SK-N-SH (cell line): Measurements from ENCODE around the gene SFXN5. TPM values are rescaled to one million over a fixed set of nuclear protein-coding genes. Genes with fewer than 3 reads are reported as not detected.

Experiments used
- CTCF ChIA-PET: fragments of 300-600, 350-600 bp; formaldehyde crosslinking; extraction: SDS; loops from one replicate; lab custom pipeline; 2021; lab: Yijun Ruan, JAX
- POLR2A ChIA-PET: fragments of 350-600 bp; sonication (Branson Sonifier 250); formaldehyde crosslinking; extraction: SDS; loops from one replicate; lab custom pipeline; 2020; ENCODE audit warnings: antibody characterized with exemption, inconsistent platforms; lab: Yijun Ruan, JAX
- DNase-seq: peaks from one replicate; pipeline ENCODE4 v3.0.0; 2012
- H2AFZ ChIP-seq: fragments of 200-600 bp; sonication (generic); 2 replicates; pipeline ENCODE4 v1.8.1; 2016; ENCODE audit warnings: antibody characterized with exemption, mild to moderate bottlenecking, low read depth
- H3F3A ChIP-seq: fragments of 200-600 bp; sonication (generic); replicated peaks from 2 replicates; pipeline ENCODE3; 2016; ENCODE audit warnings: antibody characterized with exemption, mild to moderate bottlenecking; ENCODE audit not compliant: insufficient read depth
- H3K27ac ChIP-seq, 2 experiments: fragments of 200-500 bp in 1 of 2; fragments of 200-600 bp in 1 of 2; sonication (Bioruptor generic) in 1 of 2; sonication (generic), shearing (Covaris generic) in 1 of 2; 2 replicates each; pipeline versions ENCODE4 v1.5.1 to v1.6.1; 2014 to 2016; ENCODE audit warnings: low read depth in 2 of 2, inconsistent platforms in 1 of 2, low read length in 1 of 2, mild to moderate bottlenecking in 1 of 2, mixed read lengths in 1 of 2
- H3K27me3 ChIP-seq: fragments of 200-600 bp; sonication (generic), shearing (Covaris generic); 2 replicates; pipeline ENCODE4 v1.6.1; 2016; ENCODE audit warnings: mixed run types; ENCODE audit not compliant: insufficient read depth
- H3K36me3 ChIP-seq, 2 experiments: fragments of 200-500 bp in 1 of 2; fragments of 200-600 bp in 1 of 2; sonication (Bioruptor generic) in 1 of 2; sonication (generic) in 1 of 2; replicated peaks in 1 of 2; 2 replicates each; pipeline versions ENCODE3 to v1.5.1; 2014 to 2016; ENCODE audit warnings: low read length in 1 of 2, mild to moderate bottlenecking in 1 of 2; ENCODE audit not compliant: insufficient read depth in 2 of 2, control insufficient read depth in 1 of 2
- H3K4me1 ChIP-seq, 2 experiments: fragments of 200-500 bp in 1 of 2; fragments of 200-600 bp in 1 of 2; sonication (Bioruptor generic) in 1 of 2; sonication (generic), shearing (Covaris generic) in 1 of 2; 2 replicates each; pipeline versions ENCODE4 v1.5.1 to v1.6.1; 2014 to 2016; ENCODE audit warnings: low read depth in 1 of 2, low read length in 1 of 2, mixed run types in 1 of 2; ENCODE audit not compliant: insufficient read depth in 2 of 2, control insufficient read depth in 1 of 2
- H3K4me2 ChIP-seq: fragments of 200-600 bp; sonication (generic), shearing (Covaris generic); 2 replicates; pipeline ENCODE4 v1.6.1; 2017; ENCODE audit warnings: mixed run types
- H3K4me3 ChIP-seq, 2 experiments: fragments of 200-500 bp in 1 of 2; fragments of 200-600 bp in 1 of 2; sonication (Bioruptor generic) in 1 of 2; sonication (generic), shearing (Covaris generic) in 1 of 2; 2 replicates each; pipeline versions ENCODE4 v1.5.1 to v1.8.1; 2014 to 2016; ENCODE audit warnings: low read depth in 2 of 2, inconsistent platforms in 1 of 2, low read length in 1 of 2, mild to moderate bottlenecking in 1 of 2, mixed read lengths in 1 of 2, moderate library complexity in 1 of 2
- H3K79me2 ChIP-seq: fragments of 200-600 bp; sonication (generic); 2 replicates; pipeline ENCODE4 v1.8.1; 2017; ENCODE audit warnings: mild to moderate bottlenecking; ENCODE audit not compliant: insufficient read depth
- H3K9ac ChIP-seq: fragments of 200-600 bp; sonication (generic); 2 replicates; pipeline ENCODE4 v1.6.1; 2017; ENCODE audit warnings: mixed run types
- H3K9me2 ChIP-seq: fragments of 200-600 bp; sonication (generic); 2 replicates; pipeline ENCODE4 v1.6.1; 2017; ENCODE audit warnings: mixed run types
- H3K9me3 ChIP-seq: fragments of 200-600 bp; sonication (generic); 2 replicates; pipeline ENCODE4 v1.6.1; 2017; ENCODE audit warnings: mixed run types, mild to moderate bottlenecking, moderate library complexity
- H4K20me1 ChIP-seq: fragments of 200-600 bp; sonication (generic); 2 replicates; pipeline ENCODE4 v1.6.1; 2017; ENCODE audit warnings: mild to moderate bottlenecking, mixed run types; ENCODE audit not compliant: insufficient read depth
- FOSL2 ChIP-seq: IDR thresholded peaks from 2 replicates; pipeline ENCODE4 v1.4.0; 2012; ENCODE audit warnings: low read depth, mild to moderate bottlenecking, moderate library complexity, borderline replicate concordance
- GATA2 ChIP-seq: sonication (generic); formaldehyde crosslinking; IDR thresholded peaks from 2 replicates; pipeline ENCODE4 v1.5.0; 2020; ENCODE audit warnings: mild to moderate bottlenecking, missing genetic modification reagents
- NFIC ChIP-seq: IDR thresholded peaks from 2 replicates; pipeline ENCODE4 v1.4.0; 2012; ENCODE audit warnings: borderline replicate concordance
- POLR2AphosphoS5 ChIP-seq: IDR thresholded peaks from 2 replicates; pipeline ENCODE4 v1.6.1; 2012; ENCODE audit warnings: low read depth, low read length
- RCOR1 ChIP-seq: fragments of 150-350 bp; IDR thresholded peaks from 2 replicates; pipeline ENCODE4 v1.6.1; 2017; ENCODE audit warnings: antibody characterized with exemption, low read length
- REST ChIP-seq: IDR thresholded peaks from 2 replicates; pipeline ENCODE4 v1.6.1; 2012; ENCODE audit warnings: mild to moderate bottlenecking, low read depth, low read length, moderate library complexity
- RFX5 ChIP-seq: IDR thresholded peaks from 2 replicates; pipeline ENCODE4 v1.6.1; 2012; ENCODE audit warnings: mild to moderate bottlenecking, improper control_type of control experiment, low read length
- RXRA ChIP-seq: IDR thresholded peaks from 2 replicates; pipeline ENCODE4 v1.4.0; 2012; ENCODE audit warnings: low read depth, mild to moderate bottlenecking, borderline replicate concordance
- SIN3A ChIP-seq: IDR thresholded peaks from 2 replicates; pipeline ENCODE4 v1.6.1; 2012; ENCODE audit warnings: low read depth, mild to moderate bottlenecking, low read length, moderate library complexity, borderline replicate concordance
- TCF12 ChIP-seq: IDR thresholded peaks from 2 replicates; pipeline ENCODE4 v1.4.0; 2012
- TEAD4 ChIP-seq: IDR thresholded peaks from 2 replicates; pipeline ENCODE4 v1.4.0; 2012; ENCODE audit warnings: mild to moderate bottlenecking, borderline replicate concordance; ENCODE audit not compliant: insufficient read depth
- USF1 ChIP-seq: IDR thresholded peaks from 2 replicates; pipeline ENCODE4 v1.4.0; 2012; ENCODE audit warnings: low read depth, borderline replicate concordance
- YY1 ChIP-seq: IDR thresholded peaks from 2 replicates; pipeline ENCODE4 v1.4.0; 2012; ENCODE audit warnings: low read depth, mild to moderate bottlenecking
- WGBS: methylation state at CpG from one replicate; pipeline ENCODE4 v1.1.6; 2017; ENCODE audit warnings: low lambda C conversion rate; 5-methylcytosine and 5-hydroxymethylcytosine counted together
- polyA plus RNA-seq, 3 experiments: library from polyadenylated mRNA; depleted of rRNA; stranded (reverse); fragments of >200 nt; gene quantifications; 2 replicates each; pipeline ENCODE4 v1.2.3, GENCODE V29; 2012
- TF ChIP-seq, protein P1 (sequence below): IDR thresholded peaks from 2 replicates; pipeline ENCODE4 v1.4.0; 2012; ENCODE audit warnings: low read depth
- TF ChIP-seq, protein P2 (sequence below): fragments of 200-600 bp; sonication (generic); IDR thresholded peaks from 2 replicates; pipeline ENCODE4 v1.6.1; 2017; ENCODE audit warnings: antibody characterized with exemption, mild to moderate bottlenecking, moderate library complexity
- TF ChIP-seq, protein P3 (sequence below): IDR thresholded peaks from 2 replicates; pipeline ENCODE4; 2012

SFXN5 gene
- polyA plus RNA-seq, 1 of the 3 experiments (the other 2 are of a cell fraction): 9.9 TPM

DNA sequence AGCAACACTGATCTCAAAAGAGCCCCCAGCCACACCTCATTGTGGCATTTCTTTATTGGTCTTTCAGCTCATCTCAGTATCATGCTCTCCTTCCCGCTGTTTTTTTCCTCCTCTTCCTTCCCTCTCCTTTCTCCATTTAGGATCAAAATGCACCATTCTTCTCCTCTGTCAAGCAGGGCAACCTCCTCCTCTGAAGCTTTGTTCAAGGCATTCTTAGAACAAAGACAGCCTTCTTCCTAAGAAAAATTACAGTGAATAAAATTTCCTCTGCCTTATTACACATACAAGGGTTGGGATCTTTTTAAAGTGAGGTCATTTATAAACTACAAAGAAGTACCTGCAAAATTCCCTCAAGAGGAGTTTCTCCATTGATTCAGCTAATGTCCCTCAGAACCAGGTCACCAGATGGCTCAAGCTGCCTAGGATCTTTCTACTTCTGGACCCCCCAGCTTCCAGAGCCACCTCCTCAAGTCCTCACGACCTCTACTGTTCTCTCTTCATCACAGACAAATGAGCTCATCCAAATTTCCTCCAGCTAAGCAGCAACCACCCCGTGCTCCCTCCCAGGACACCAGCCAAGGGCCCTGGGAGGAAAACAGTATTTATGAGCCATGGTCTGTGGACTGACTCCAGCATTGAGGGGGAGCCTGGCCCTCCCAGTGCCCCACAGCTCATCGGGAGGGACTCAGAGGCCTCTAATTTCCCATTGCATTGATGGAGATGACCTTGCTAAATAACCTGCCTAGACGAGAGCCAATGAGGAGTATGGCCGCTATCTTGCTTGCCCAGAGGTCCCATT, 18.0 kb downstream of the SFXN5 start:
- WGBS: 91% methylated on average over 6 of the region's 6 CpGs
- H3K4me3 ChIP-seq: no peak overlapping the region
- H3K36me3 ChIP-seq: peaks cover 0 to 20% of the 10 kb centered on the region in 2 experiments
- H4K20me1 ChIP-seq: no peaks in the 10 kb centered on the region
- POLR2A ChIA-PET: no interaction called here
- CTCF ChIA-PET: interaction anchor here (0.6 to 1.7 kb wide), 4 partner anchors 27 to 191 kb away, joined by 3 to 4 read pairs (median 4); no protein-coding TSS in a partner anchor
- no peak overlapping the region for H3K4me2 ChIP-seq
- TF ChIP-seq FOSL2: no peak
- TF ChIP-seq TEAD4: no peak
- TF ChIP-seq, protein P1, sequence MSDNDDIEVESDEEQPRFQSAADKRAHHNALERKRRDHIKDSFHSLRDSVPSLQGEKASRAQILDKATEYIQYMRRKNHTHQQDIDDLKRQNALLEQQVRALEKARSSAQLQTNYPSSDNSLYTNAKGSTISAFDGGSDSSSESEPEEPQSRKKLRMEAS: no peak
- TF ChIP-seq RCOR1: no peak
- no peak for TF ChIP-seq REST
- TF ChIP-seq RXRA: no peak
- no peak for TF ChIP-seq YY1
- TF ChIP-seq RFX5: no peak
- TF ChIP-seq, protein P2, sequence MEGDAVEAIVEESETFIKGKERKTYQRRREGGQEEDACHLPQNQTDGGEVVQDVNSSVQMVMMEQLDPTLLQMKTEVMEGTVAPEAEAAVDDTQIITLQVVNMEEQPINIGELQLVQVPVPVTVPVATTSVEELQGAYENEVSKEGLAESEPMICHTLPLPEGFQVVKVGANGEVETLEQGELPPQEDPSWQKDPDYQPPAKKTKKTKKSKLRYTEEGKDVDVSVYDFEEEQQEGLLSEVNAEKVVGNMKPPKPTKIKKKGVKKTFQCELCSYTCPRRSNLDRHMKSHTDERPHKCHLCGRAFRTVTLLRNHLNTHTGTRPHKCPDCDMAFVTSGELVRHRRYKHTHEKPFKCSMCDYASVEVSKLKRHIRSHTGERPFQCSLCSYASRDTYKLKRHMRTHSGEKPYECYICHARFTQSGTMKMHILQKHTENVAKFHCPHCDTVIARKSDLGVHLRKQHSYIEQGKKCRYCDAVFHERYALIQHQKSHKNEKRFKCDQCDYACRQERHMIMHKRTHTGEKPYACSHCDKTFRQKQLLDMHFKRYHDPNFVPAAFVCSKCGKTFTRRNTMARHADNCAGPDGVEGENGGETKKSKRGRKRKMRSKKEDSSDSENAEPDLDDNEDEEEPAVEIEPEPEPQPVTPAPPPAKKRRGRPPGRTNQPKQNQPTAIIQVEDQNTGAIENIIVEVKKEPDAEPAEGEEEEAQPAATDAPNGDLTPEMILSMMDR: no peak
- TF ChIP-seq USF1: no peak
- no peak for TF ChIP-seq POLR2AphosphoS5
- TF ChIP-seq TCF12: no peak
- TF ChIP-seq, protein P3, sequence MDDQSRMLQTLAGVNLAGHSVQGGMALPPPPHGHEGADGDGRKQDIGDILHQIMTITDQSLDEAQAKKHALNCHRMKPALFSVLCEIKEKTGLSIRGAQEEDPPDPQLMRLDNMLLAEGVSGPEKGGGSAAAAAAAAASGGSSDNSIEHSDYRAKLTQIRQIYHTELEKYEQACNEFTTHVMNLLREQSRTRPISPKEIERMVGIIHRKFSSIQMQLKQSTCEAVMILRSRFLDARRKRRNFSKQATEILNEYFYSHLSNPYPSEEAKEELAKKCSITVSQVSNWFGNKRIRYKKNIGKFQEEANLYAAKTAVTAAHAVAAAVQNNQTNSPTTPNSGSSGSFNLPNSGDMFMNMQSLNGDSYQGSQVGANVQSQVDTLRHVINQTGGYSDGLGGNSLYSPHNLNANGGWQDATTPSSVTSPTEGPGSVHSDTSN: no peak
- no peak for TF ChIP-seq NFIC
- TF ChIP-seq SIN3A: no peak
- no peak for TF ChIP-seq GATA2
- H3K9me3 ChIP-seq: peaks cover 9% of the 10 kb centered on the region; the same call in 1 of the 2 replicates
- no peak overlapping the region for H2AFZ ChIP-seq
- no peaks in the 10 kb centered on the region for H3K9me2 ChIP-seq
- no peak for DNase-seq
- H3K9ac ChIP-seq: no peak overlapping the region
- H3K27me3 ChIP-seq: no peaks in the 10 kb centered on the region
- no peak overlapping the region for H3K27ac ChIP-seq
- H3K4me1 ChIP-seq: peaks cover 0 to 8% of the 10 kb centered on the region in 2 experiments; a peak in 1 of 4 replicates
- H3F3A ChIP-seq: no peaks in the 10 kb centered on the region
- peaks cover 9% of the 10 kb centered on the region for H3K79me2 ChIP-seq
